GM12878 (cell line): ENCODE results near the gene ATAD2B. TPM values are rescaled to one million over a fixed set of nuclear protein-coding genes. Genes with fewer than 3 reads are reported as not detected.
A peak's percentile ranks its signal among the peaks of the same experiment; 100 is the strongest.

Source experiments
- ASH2L ChIP-seq: fragments of 300-600, 200-600 bp; sonication (generic); IDR thresholded peaks from 2 replicates; pipeline ENCODE4 v1.6.1; 2017; ENCODE audit warnings: low read depth, mild to moderate bottlenecking, borderline replicate concordance
- ATF3 ChIP-seq: IDR thresholded peaks from 2 replicates; pipeline ENCODE4 v1.6.1; 2011; ENCODE audit warnings: low read depth, mild to moderate bottlenecking, low read length, moderate library complexity, borderline replicate concordance; ENCODE audit errors: extremely low read depth
- DPF2 ChIP-seq: fragments of 450-650 bp; IDR thresholded peaks from 2 replicates; pipeline ENCODE4 v1.6.1; 2017; ENCODE audit warnings: mild to moderate bottlenecking
- FOXM1 ChIP-seq: IDR thresholded peaks from 2 replicates; pipeline ENCODE4 v1.6.1; 2012; ENCODE audit warnings: low read depth, mild to moderate bottlenecking, inconsistent platforms, low read length, moderate library complexity
- JUNB ChIP-seq: IDR thresholded peaks from 2 replicates; pipeline ENCODE4 v1.6.1; 2016; ENCODE audit warnings: antibody characterized with exemption, mild to moderate bottlenecking
- MLLT1 ChIP-seq: fragments of 450-650 bp; IDR thresholded peaks from 2 replicates; pipeline ENCODE4 v1.6.1; 2016; ENCODE audit warnings: mild to moderate bottlenecking
- MTA2 ChIP-seq: fragments of 450-650 bp; IDR thresholded peaks from 2 replicates; pipeline ENCODE4 v1.6.1; 2016; ENCODE audit warnings: low read depth, mild to moderate bottlenecking, moderate library complexity
- NRF1 ChIP-seq: conservative IDR thresholded peaks from 2 replicates; pipeline ENCODE4 v1.6.1; 2011; ENCODE audit warnings: mild to moderate bottlenecking, low read depth, low read length, improper control_type of control experiment
- RB1 ChIP-seq: fragments of 450-650 bp; formaldehyde crosslinking; IDR thresholded peaks from 2 replicates; pipeline ENCODE4 v1.6.1; 2017; ENCODE audit warnings: mild to moderate bottlenecking, borderline replicate concordance
- RCOR1 ChIP-seq: conservative IDR thresholded peaks from 2 replicates; pipeline ENCODE4 v1.6.1; 2012; ENCODE audit warnings: low read depth, low read length, improper control_type of control experiment
- SMC3 ChIP-seq: IDR thresholded peaks from 2 replicates; pipeline ENCODE4 v1.6.1; 2011; ENCODE audit warnings: low read length, improper control_type of control experiment, borderline replicate concordance
- STAT3 ChIP-seq: IDR thresholded peaks from 2 replicates; pipeline ENCODE4 v1.6.1; 2011; ENCODE audit warnings: low read depth, low read length, improper control_type of control experiment
- SUPT20H ChIP-seq: IDR thresholded peaks from 2 replicates; pipeline ENCODE4 v1.6.1; 2011; ENCODE audit warnings: low read depth, mild to moderate bottlenecking, low read length, moderate library complexity, borderline replicate concordance; ENCODE audit not compliant: control insufficient read depth
- TCF3 ChIP-seq: IDR thresholded peaks from 2 replicates; pipeline ENCODE4 v1.6.1; 2012; ENCODE audit warnings: low read depth, mild to moderate bottlenecking, low read length, borderline replicate concordance; ENCODE audit not compliant: insufficient read depth
- ZNF207 ChIP-seq: fragments of 450-650 bp; IDR thresholded peaks from 2 replicates; pipeline ENCODE4 v1.6.1; 2014; ENCODE audit warnings: antibody characterized with exemption, mild to moderate bottlenecking, borderline replicate concordance
- ZNF384 ChIP-seq: IDR thresholded peaks from 2 replicates; pipeline ENCODE4 v1.6.1; 2012; ENCODE audit warnings: low read depth, mild to moderate bottlenecking, low read length, improper control_type of control experiment, borderline replicate concordance
- polyA plus RNA-seq, 11 experiments: library from polyadenylated mRNA; depleted of rRNA in 4 of 11; unstranded in 6 of 11; stranded (reverse) in 5 of 11; fragments of >200 nt; fragmentation: Nextera tagmentation in 4 of 11; fragmentation: Illumina TruSeq in 1 of 11; extraction: Ambion mirVana in 4 of 11; extraction: Trizol in 1 of 11; gene quantifications; 1 replicate in 1 of 11; 2 replicates in 10 of 11; pipeline versions ENCODE4 v1.2.1 to v1.2.3, GENCODE V29; 2011 to 2016; ENCODE audit warnings: inconsistent platforms in 2 of 11, missing spikeins in 2 of 11, low read depth in 1 of 11
- total RNA-seq, 4 experiments: library from RNA; depleted of rRNA in 3 of 4; stranded (reverse); fragments of >200 nt in 3 of 4; fragmentation: Illumina TruSeq in 1 of 4; extraction: Trizol in 1 of 4; gene quantifications; 2 replicates each; pipeline versions ENCODE4 v1.2.1 to v1.2.3, GENCODE V29; 2013 to 2021
- TF ChIP-seq, protein P1 (sequence below): fragments of 150-350 bp; IDR thresholded peaks from 2 replicates; pipeline ENCODE4 v1.6.1; 2016; ENCODE audit warnings: low read depth, low read length
- TF ChIP-seq, protein P2 (sequence below): fragments of 450-650 bp; formaldehyde crosslinking; IDR thresholded peaks from 2 replicates; pipeline ENCODE4 v1.5.0; 2022; ENCODE audit warnings: mild to moderate bottlenecking, missing genetic modification characterization
- TF ChIP-seq, protein P3 (sequence below): fragments of 450-650 bp; conservative IDR thresholded peaks from 2 replicates; pipeline ENCODE4 v1.6.1; 2017; ENCODE audit warnings: mild to moderate bottlenecking, moderate library complexity

Gene ATAD2B
- total and polyA plus RNA-seq, 10 of the 15 experiments (the other 5 are each of a cell fraction or from before 2014, with no cell fraction given) = 3.6 to 29.9 (median 16.8) TPM

GRCh38 chr2:23925702-23926289, 1.1 kb downstream of the ATAD2B start (continued):
- TF ChIP-seq JUNB (peak; percentile 44), MTA2 (peak; percentile 82), FOXM1 (peak; percentile 66), NRF1 (no peak), ATF3 (no peak), ASH2L (no peak), SMC3 (peak; percentile 3; the same call in 1 of the 2 replicates), TCF3 (peak; percentile 77; the same call in 1 of the 2 replicates), ZNF384 (no peak; the same call in 1 of the 2 replicates), DPF2 (peak; percentile 91), SUPT20H (no peak), RCOR1 (peak; percentile 77; the same call in 1 of the 2 replicates), MLLT1 (no peak; the same call in none of the 2 replicates), RB1 (no peak), STAT3 (0 out of 2 replicates have a peak, but pooled peaks have one; percentile 17), ZNF207 (no peak)
- TF ChIP-seq, protein P1, sequence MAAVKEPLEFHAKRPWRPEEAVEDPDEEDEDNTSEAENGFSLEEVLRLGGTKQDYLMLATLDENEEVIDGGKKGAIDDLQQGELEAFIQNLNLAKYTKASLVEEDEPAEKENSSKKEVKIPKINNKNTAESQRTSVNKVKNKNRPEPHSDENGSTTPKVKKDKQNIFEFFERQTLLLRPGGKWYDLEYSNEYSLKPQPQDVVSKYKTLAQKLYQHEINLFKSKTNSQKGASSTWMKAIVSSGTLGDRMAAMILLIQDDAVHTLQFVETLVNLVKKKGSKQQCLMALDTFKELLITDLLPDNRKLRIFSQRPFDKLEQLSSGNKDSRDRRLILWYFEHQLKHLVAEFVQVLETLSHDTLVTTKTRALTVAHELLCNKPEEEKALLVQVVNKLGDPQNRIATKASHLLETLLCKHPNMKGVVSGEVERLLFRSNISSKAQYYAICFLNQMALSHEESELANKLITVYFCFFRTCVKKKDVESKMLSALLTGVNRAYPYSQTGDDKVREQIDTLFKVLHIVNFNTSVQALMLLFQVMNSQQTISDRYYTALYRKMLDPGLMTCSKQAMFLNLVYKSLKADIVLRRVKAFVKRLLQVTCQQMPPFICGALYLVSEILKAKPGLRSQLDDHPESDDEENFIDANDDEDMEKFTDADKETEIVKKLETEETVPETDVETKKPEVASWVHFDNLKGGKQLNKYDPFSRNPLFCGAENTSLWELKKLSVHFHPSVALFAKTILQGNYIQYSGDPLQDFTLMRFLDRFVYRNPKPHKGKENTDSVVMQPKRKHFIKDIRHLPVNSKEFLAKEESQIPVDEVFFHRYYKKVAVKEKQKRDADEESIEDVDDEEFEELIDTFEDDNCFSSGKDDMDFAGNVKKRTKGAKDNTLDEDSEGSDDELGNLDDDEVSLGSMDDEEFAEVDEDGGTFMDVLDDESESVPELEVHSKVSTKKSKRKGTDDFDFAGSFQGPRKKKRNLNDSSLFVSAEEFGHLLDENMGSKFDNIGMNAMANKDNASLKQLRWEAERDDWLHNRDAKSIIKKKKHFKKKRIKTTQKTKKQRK = no peak
- TF ChIP-seq, protein P2, sequence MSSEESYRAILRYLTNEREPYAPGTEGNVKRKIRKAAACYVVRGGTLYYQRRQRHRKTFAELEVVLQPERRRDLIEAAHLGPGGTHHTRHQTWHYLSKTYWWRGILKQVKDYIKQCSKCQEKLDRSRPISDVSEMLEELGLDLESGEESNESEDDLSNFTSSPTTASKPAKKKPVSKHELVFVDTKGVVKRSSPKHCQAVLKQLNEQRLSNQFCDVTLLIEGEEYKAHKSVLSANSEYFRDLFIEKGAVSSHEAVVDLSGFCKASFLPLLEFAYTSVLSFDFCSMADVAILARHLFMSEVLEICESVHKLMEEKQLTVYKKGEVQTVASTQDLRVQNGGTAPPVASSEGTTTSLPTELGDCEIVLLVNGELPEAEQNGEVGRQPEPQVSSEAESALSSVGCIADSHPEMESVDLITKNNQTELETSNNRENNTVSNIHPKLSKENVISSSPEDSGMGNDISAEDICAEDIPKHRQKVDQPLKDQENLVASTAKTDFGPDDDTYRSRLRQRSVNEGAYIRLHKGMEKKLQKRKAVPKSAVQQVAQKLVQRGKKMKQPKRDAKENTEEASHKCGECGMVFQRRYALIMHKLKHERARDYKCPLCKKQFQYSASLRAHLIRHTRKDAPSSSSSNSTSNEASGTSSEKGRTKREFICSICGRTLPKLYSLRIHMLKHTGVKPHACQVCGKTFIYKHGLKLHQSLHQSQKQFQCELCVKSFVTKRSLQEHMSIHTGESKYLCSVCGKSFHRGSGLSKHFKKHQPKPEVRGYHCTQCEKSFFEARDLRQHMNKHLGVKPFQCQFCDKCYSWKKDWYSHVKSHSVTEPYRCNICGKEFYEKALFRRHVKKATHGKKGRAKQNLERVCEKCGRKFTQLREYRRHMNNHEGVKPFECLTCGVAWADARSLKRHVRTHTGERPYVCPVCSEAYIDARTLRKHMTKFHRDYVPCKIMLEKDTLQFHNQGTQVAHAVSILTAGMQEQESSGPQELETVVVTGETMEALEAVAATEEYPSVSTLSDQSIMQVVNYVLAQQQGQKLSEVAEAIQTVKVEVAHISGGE = no peak
- TF ChIP-seq, protein P3, sequence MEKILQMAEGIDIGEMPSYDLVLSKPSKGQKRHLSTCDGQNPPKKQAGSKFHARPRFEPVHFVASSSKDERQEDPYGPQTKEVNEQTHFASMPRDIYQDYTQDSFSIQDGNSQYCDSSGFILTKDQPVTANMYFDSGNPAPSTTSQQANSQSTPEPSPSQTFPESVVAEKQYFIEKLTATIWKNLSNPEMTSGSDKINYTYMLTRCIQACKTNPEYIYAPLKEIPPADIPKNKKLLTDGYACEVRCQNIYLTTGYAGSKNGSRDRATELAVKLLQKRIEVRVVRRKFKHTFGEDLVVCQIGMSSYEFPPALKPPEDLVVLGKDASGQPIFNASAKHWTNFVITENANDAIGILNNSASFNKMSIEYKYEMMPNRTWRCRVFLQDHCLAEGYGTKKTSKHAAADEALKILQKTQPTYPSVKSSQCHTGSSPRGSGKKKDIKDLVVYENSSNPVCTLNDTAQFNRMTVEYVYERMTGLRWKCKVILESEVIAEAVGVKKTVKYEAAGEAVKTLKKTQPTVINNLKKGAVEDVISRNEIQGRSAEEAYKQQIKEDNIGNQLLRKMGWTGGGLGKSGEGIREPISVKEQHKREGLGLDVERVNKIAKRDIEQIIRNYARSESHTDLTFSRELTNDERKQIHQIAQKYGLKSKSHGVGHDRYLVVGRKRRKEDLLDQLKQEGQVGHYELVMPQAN = peak; percentile 34; the same call in 1 of the 2 replicates
